ENCODE results near the gene TYW3.
"Not testable (repeated sequence)": the region's sequence is repeated elsewhere in the genome, so short reads cannot be mapped to it uniquely, and the experiment has no call there.

TYW3 gene

DNA sequence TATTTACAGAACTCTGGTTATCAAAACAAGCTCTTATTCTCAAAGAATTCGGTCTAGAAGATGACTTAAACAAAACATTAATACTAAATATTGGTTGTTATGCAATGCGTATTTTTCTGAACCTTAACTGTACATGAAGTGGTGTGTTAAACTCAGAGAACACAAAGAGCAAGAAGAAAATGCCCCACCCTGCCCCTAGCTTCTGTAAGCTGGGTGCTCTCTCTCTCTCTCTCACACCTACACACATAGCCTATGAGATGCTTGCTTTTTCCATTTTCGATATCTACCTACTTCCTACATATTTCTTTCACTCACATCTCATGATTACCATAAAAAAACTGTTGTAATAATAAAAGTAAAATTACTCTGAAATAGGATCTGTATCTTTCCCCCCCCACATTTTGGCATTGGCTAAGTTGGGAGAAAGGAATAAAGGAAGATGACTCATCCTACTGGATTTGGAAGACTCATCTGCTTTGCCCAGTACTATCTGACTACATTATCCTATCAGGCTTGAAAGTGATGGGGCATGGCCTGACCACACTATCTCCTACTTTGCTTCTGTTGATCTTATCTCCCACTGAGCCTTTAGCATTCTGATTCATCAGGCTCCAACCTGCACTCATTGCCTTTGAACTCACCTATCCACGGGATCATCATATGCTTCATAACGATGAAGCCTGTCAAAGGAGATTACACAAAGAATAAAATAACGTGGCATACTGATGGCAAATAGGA, 3.0 kb upstream of the TYW3 start:
- peak; percentile 52 for FAIRE-seq

DNA sequence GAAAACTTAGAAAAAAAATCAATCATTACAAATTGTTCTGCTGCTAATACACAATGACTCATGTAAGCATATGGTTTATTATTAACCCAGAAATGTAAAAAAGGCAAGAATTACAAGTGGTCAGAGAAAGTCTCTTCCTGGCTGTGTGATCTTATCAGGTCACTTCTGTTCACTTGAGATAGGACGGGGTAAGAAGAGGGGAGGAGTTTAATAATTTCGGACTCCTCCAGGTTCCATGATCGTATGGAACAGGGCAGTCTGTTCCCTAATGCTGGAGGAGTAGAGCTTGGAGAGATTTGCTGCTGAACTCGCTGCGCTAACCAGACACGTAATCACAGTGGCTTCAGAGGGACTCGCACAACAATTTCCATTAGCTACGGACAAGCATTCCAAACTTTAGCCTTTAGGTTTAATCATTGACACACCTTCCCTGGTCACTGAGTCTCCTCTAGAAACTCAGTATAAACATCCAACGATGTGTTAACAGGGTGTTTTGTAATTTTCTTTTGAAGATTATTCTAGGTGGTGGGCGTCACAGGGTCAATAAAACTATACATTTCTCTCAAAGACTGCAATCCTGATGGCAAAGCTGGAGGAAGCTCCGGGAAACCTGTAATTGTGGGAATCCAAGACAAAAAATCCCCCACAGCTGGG, 1.4 kb upstream of the TYW3 start:
- FAIRE-seq: peak; percentile 76
- peak; percentile 30 for DNase-seq (ENCODE audit: insufficient read length, low spot score)

More for the DNA sequence above, 3.0 kb upstream of the TYW3 start:
- DNase-seq (ENCODE audit: insufficient read length, low spot score): no peak

GRCh38 chr1:74732071-74732946, 643 bp upstream of the TYW3 start:
- peak; percentile 61 for FAIRE-seq

GRCh38 chr1:74733604-74734484, 892 bp downstream of the TYW3 start:
- FAIRE-seq: peak; percentile 74
- peak; percentile 9 for DNase-seq (ENCODE audit: insufficient read length, low spot score)

More at GRCh38 chr1:74732071-74732946, 643 bp upstream of the TYW3 start:
- DNase-seq (ENCODE audit: insufficient read length, low spot score): not testable (repeated sequence)

DNA sequence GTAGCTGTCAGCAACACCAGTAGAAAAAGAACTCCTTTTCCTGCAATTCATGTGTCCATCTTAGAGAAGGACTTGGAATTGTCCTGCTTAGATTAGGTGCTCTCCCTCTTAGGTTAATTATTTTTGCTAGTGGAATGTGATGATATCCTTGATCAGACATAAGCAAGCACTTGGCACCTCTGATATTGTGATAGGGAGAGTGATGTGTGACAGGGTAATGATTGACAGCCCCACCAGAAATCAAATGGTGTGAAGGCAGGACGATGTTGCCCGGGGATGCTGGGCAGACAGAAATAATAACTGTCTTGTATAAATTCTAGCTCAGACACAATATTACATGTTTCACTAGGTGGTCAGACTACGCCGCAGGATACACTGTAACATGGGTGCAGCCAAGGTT, 4.4 kb downstream of the TYW3 start:
- FAIRE-seq: no peak
- DNase-seq (ENCODE audit: insufficient read length, low spot score): no peak

- DNase-seq (ENCODE audit: insufficient read length, low spot score); FAIRE-seq: not testable (repeated sequence)
These were observed 7.5 kb downstream of the TYW3 start for GRCh38 chr1:74740307-74740980.

DNA sequence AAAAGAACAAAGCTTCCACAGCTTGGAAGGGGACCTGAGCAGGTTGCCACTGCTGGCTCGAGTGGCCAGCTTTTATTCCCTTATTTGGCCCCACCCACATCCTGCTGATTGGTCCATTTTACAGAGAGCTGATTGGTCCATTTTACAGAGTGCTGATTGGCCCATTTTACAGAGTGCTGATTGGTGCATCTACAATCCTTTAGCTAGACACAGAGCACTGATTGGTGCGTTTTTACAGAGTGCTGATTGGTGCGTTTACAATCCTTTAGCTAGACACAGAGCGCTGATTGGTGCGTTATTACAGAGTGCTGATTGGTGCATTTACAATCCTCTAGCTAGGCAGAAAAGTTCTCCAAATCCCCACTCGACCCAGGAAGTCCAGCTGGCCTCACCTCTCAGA, 12.3 kb downstream of the TYW3 start:
- not testable (repeated sequence) for FAIRE-seq; DNase-seq (ENCODE audit: insufficient read length, low spot score)

DNA sequence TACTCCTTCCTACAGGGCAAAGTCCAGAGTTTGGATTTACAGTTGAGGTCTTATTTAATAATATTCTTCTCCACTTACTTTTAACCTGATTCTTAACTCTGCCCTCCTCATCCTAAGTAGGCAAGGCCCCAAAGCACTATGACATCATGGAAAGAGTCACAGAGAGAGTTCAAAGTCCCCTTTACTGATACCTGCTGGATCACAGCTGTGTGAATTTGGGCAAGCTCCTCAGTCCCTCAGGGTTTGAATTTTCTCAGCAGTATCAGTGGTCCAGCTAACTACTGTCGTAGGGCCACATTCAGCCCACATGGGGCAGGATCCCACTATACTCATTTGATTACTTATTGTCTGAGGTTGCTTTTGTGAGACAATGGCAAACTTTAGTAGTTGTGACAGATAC, 16.0 kb downstream of the TYW3 start:
- peak; percentile 83 for FAIRE-seq
- DNase-seq (ENCODE audit: insufficient read length, low spot score): peak; percentile 4

DNA sequence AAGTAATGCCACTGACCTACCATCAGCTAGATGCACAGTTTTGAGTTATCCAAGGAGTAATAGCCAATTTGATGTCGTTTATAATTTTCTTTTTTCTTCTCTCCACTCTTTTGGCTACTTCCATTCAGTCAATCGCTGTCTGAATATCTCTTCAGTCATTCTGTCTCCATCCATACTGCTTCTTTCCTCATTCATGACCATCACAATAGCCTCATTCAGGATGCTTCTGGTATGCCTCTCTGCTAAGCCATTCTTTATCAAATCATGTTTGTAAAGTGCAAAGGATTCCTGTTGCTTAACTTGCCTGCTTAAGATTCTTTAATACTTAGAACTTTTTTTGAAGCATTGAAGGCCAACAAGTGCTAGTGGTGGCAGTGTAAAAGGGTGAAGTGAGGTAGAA, 20.2 kb downstream of the TYW3 start:
- no peak for DNase-seq (ENCODE audit: insufficient read length, low spot score)
- FAIRE-seq: no peak

- DNase-seq (ENCODE audit: insufficient read length, low spot score): no peak
- no peak for FAIRE-seq
These were observed 22.5 kb downstream of the TYW3 start for GRCh38 chr1:74755475-74755874.

GRCh38 chr1:74756650-74757049, 23.7 kb downstream of the TYW3 start:
- DNase-seq (ENCODE audit: insufficient read length, low spot score); FAIRE-seq: not testable (repeated sequence)

DNA sequence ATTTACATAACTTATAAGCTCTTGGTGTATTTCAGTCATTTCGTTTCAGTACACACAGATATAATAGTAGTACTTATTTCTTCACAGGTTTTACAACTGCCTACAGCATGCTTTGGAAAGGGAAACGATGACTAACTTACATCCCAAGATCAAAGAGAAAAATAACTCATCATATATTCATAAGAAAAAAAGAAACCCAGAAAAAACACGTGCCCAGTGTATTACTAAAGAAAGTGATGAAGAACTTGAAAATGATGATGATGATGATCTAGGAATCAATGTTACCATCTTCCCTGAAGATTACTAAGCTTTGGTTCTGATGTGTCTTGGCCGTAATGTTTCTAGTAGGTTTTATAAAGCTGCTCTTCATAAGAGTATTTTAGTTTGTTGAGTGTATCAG, 30.9 kb downstream of the TYW3 start:
- DNase-seq (ENCODE audit: insufficient read length, low spot score): no peak
- FAIRE-seq: no peak

- FAIRE-seq: no peak
- no peak for DNase-seq (ENCODE audit: insufficient read length, low spot score)
These were observed 33.6 kb downstream of the TYW3 start for GRCh38 chr1:74766579-74766978.

DNA sequence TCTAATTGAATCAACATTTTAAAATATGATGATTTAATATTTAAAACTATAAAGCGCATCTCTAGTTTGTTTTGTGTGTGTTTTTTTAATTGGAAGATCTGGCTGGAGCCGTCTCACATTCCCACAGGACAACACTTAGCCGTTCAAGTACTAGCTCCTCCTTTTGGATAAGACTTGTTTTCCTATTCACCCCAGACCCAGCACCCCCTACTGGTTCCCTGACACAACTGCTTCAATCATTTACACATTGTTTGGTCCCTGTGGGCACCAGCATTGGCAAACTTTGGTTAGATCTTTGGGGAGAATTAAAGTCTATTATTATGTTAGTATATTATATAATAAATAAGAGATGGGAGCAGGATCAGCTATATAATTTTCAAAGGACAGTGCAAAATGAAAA, 34.5 kb downstream of the TYW3 start:
- DNase-seq (ENCODE audit: insufficient read length, low spot score): no peak
- no peak for FAIRE-seq

DNA sequence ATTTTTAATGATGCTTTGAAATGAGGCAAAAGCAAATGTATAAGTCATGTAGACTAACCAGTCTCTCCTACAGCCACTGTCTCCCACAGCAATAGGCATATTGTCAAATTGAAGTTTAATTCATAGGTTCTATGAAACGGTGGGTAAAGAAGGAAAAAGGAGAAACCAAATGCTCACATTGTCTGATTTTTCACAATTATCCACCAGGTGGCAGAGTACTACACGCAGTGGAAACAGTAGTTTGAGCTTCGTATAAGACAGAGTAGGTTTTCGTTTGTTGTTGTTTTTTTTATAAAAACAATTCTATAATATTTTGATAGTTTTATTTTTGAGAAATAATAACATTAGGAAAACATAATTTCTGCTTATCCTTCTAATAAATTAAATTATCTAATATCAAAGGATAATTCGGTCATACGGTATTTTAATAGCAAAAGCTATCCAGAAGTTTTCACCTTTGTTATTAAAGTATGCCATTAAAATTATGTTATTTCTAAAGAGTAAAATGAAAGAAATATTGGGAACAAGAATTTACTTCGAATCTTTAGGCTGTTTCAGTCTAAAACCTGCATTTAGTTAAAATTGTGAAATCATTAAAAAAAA, 39.1 kb downstream of the TYW3 start:
- FAIRE-seq (peak; percentile 86), DNase-seq (ENCODE audit: insufficient read length, low spot score) (no peak)

GRCh38 chr1:74772945-74773344, 40.0 kb downstream of the TYW3 start:
- no peak for FAIRE-seq

DNA sequence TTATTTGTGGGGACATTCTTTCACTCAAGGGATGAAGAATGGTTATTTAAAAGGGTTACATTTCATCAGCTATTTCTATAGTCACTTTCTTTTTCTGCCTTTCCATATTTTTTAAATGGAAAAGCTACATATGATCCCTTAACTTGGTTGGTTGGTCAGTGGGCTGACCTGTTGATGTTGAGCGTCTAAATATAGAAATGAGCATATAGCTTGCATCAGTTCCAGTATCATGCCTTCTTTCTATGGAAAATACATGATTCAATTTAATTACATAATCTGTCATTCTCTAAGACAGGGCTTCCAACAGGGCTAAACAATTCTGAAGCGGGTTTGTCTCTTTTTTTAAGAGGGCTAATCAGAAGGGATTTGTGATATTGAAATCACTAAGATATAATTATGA, 40.6 kb downstream of the TYW3 start:
- no peak for FAIRE-seq
- DNase-seq (ENCODE audit: insufficient read length, low spot score): no peak

More at GRCh38 chr1:74772945-74773344, 40.0 kb downstream of the TYW3 start:
- DNase-seq (ENCODE audit: insufficient read length, low spot score): no peak

DNA sequence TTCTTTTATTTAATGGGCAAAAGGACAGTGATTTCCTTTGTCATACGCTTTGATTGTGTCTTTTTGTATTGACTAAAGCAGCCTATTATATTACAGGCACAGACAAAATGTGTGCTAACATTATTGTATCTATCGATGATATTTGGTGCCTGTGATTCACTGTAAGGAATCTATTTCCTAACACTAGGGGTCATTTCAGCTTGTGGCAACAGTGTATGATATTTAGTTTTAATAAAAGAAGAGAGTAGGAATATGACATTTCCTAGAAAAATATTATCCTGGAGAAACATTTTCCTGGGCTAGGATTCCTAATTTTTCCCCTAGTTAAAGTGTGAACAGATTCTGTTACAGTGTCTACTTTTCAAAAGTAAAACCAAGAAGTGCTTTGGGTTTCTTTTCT, 42.8 kb downstream of the TYW3 start:
- FAIRE-seq (no peak), DNase-seq (ENCODE audit: insufficient read length, low spot score) (no peak)

DNA sequence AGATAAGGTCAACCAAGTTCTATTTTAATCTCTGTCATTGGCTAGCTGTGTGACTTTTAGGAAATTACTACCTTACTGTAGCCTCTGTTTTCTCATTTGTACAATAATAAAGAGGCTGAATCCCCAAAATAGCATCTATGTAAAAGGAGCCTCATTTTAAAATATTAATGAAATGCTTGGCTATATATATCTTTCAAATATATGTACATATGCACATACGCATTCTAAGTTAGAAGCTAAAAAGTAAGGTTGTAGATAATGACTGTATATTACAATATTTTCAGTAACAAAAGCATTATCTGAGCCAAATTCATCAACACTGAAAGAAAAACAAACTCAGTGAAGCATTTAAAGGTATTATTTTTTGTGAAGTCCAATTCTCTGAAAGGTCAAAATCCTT, 44.6 kb downstream of the TYW3 start:
- no peak for DNase-seq (ENCODE audit: insufficient read length, low spot score)
- no peak for FAIRE-seq
